Activated T-cell treated with anti-CD3 and anti-CD28 coated beads, Interleukin-2, amount 50 U/mL, for 48 hours (primary cell): ENCODE data around the gene GATM.
"Not testable (repeated sequence)": the region's sequence is repeated elsewhere in the genome, so short reads cannot be mapped to it uniquely, and the experiment has no call there.

ENCODE experiments used
- DNase-seq, 2 experiments: peaks; one replicate each; pipeline ENCODE4 v3.0.0-alpha.2; 2020

GATM gene

DNA sequence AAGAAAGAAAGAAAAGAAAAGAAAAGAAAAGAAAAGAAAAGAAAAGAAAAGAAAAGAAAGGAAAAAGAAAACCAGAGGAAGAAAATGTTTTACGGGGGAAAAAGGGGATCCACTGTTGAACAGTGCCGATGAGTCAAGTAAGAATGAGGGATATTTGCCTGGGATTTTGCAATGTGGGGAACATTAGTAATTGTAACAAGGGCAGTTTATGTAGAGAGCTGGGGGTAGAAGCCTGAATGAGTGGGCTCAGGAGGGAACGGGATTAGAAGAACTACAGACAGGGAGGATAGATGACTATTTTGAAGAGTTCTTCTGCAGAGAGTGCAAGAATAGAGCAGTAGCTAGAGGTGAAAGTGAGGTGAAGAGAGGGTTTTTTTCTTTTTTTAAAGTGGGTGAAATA is 28.7 kb downstream of the GATM start:
- no peak for DNase-seq

DNA sequence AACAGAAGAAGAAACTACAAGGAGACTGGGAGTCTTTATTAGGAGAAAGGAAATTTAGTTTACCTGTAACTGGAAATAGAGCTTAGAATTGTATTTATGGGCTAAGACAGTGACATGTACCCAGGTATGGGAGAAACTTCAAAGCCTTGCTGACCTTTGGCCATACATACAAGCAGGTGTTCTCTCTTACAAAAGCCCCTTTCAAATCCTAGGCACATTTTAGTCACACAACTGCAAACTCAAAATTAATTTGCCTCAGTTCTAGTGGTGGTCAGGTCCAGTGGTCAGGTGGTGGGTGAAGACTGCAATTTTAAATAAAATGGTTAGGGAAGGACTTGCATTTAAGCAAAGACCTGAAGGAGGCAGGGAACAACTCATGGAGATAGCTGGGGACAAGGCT is 30.4 kb downstream of the GATM start:
- DNase-seq = no peak

DNA sequence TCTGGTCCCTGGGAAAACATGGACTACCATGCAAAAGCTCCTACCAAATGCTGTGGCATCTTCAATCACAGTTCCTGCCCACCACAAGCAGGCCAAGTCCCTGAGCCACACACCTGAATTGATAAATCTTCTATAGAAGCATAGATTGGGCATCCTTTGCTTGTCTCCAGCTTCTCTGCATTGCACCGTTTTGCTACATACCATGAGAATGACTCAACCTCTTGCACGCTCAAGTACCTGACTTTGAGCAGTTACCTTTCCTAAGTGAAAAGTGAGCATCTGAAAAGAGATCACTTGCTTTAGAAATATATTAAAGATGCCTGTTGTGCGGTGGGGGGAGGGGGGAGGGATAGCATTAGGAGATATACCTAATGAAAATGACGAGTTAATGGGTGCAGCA is 31.3 kb downstream of the GATM start:
- no peak for DNase-seq

DNA sequence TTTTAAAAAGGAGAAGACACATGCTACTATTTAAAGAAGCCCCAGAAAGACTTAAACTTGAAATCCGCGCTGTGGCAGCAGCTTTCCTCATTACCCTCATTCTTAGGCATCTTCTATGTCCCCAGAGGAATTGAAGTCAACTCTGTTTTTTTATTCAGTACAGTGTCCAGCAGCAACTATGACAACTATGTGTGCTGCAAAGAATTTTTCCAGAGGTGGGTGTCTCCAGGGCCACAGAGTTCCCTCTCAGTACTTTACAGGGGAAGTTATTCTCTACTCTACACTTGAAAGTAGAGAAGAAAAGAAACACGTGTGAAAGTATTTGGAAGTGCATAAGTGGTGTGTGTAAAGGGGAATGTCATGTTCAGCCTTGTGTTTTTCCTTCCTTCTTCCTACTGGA is 32.0 kb downstream of the GATM start:
- no peak for DNase-seq

DNA sequence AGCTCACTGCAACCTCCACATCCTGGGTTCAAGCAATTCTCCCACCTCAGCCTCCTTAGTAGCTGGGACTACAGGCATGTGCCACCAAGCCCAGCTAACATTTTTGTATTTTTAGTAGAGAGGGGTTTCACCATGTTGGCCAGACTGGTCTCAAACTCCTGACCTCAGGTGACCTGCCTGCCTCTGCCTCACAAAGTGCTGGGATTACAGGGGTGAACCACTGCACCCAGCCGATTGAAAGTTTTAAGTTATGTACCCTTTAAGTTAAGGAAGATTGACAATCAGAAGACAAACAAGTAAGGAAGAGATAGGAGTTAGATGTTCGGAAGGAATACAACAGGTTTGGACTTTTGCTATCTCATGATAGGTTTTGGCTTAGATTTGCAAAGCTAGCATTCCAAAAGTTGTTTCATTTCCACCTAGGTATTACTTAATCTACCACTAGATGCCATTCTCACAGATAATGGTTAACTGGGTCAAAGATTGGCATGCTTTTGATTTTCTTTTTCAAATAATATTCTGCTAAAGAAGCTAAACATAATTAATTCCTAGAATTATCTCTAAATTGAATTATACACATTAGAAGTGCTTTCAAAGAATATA is 35.0 kb downstream of the GATM start:
- DNase-seq = no peak

DNA sequence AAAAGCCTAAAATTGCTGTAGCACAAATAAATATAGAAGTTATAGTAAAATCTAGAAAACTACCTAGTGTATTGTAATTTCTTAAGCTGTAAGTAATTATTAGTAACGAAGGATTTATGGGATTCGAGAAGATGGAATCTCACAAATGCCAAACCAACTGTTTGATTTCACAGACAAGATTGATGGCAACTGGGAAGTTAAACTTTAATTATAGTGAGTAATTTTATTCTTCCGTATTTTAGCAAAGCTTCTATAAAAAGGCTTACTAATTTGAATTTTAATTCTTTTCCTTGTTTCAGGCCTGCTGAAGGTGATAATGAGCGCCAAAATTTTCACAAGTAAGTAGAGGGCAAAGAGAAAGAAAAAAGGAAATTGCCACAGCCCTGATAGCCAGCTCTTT is 36.6 kb downstream of the GATM start:
- DNase-seq = no peak

DNA sequence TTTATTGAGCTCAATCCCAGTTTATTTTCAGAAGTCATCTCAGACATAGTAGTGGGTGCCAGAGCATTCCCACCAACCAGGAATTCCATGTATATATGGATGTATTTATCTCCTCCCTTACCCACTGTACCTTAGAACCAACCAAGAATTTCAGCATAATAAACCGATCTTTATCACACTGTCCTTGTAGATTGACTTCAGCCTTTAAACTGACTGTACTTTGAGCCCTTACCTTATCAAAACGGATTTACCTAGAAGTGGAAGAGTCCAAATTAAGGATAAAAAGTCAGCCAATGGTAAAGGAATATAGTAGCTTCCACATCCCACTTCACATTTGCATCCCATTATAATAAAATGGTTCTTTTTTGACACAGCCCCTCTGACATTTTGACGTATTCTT is 37.9 kb downstream of the GATM start:
- DNase-seq = no peak

DNA sequence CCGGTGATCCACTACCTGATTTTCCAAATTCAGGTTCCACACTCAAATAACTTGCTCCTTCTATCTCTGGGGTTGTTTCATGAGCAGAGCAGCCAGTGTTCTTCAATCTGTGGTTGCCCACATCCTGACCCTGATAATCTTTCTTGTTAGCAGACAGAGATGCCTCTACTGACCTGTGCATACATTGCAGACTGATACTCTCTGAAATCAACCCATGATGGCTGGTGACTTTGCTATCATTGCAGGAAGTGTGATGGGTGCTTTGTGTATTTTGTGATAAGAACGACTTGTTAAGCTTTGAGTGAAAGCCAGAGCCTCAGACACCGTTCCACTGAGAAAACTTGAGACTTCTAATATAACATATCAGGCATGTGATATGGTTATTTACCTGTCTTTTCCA is 39.9 kb downstream of the GATM start:
- no peak for DNase-seq

DNA sequence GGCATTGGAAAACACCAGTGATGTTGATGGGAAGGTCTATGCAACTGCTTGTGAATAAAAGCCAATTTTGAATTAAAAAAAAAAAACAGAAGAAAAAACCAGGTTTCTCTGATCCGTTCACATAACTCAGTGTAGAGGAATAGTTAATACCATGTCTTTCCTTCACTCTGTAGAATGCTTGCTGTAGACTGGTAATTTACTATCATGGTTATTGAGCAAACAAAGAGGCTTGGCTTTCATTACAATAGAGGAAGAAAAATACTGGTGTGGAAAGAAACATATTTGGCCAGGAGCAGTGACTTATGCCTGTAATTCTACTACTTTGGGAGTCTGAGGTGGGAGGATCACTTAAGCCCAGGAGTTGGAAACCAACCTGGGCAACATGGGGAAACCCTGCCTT is 41.1 kb downstream of the GATM start:
- DNase-seq = no peak

DNA sequence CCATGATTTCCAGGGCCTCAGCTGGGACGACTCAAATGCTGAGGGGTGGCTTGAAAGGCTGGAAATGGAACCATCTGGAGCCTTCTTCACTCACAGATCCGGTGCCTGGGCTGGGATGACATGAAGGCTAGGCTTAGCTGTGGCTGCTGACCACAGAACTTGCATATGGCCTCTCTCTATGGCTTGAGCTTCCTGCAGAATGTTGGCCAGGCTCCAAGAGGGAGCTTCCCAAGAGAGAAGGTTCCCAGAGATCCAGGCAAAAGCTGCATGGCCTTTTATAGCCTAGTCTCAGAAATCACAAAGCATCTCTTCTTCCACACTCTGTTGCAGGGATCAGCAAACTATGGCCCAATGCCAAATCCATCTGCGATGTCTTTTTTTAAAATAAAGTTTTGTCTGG is 44.8 kb downstream of the GATM start:
- DNase-seq = no peak

DNA sequence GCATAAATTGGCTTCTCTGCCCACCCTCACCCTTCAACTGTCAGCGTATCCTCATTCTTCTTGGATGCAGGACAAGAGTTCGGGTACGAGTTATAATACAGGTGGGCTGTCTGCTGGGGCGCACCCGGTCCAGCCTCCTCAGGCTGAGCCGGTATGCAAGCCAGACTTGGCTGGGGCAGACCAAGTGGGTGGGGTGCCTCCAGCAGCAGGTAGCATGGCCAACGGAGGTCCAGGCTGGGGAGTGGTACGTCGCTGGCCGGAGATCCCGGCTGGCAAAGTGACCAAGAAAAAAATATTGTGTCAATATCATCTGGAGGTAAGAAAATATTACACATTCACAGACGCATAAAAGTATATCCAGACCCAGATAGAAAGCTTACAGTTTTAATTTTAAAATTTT is 45.6 kb downstream of the GATM start:
- no peak for DNase-seq

DNA sequence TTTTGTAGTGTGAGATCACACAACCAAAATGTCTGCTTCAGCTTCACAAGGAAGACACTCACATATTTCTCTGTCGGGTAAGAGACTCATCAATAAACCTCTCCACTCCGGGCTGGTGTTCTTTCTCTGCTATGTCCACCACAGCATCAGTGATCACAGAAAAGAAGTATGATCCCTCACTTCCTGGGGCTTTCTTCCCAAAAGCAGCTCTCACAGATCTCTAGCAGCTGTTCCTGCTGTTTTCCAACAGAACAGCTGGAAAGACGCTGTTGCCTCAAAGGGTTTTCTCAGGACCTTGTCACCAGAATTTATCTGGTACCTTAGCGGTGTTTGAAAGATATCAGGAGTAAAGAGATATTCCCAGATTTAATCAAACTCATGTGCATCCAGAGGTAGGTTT is 46.4 kb downstream of the GATM start:
- no peak for DNase-seq

DNA sequence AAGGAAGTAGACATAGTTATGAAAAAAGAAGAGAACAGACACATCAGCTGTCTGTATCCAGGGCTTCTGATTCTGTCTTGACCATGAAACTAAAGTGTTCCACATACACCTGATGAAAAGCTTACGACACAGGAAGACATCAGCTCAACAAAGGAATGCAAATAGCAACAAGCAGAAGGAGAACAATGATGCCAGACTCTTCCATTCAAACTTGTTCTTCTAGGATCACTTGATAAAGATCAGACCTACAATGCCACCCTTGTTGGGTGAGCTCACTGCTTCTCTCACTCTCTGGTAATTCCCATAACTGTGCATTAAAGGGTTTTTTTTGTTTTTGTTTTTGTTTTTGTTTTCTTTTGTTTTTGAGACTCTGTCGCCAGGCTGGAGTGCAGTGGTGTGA is 49.7 kb downstream of the GATM start:
- DNase-seq = no peak

DNA sequence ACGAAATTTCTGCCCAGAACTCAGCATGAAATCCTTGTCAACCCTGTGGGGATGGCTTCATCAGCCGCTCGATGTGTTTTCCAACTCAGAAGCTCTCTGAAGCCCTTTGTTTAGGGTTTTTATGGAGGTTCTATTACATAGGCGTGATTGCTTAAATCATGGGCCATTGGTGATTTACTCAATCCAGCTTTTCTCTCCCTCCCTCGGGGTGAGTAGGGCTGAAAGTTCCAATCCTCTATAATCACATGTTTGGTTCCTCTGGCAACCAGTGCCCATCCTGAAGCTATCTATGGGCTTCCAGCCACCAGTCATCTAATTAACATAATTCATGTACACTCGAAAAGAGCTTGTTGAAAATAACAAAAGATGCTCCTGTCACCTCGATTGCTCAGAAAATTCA is 51.6 kb downstream of the GATM start:
- DNase-seq = no peak

DNA sequence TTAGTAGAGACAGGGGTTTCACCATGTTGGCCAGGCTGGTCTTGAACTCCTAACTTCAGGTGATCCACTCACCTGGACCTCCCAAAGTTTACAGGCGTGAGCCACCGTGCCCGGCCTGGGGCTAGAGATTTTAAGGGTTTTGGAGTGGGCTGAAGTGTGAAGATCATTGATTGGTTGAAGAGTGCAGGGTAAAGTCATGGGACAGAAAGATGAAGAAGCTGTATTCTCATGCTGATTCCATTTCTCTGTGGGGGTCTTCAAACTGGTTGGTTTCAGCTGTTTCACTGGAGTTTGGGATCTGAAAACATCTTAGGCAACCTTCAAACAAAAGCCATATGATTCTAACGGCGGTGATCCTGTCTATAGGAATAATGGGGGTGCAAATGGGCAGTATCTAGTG is 52.1 kb downstream of the GATM start:
- no peak for DNase-seq

DNA sequence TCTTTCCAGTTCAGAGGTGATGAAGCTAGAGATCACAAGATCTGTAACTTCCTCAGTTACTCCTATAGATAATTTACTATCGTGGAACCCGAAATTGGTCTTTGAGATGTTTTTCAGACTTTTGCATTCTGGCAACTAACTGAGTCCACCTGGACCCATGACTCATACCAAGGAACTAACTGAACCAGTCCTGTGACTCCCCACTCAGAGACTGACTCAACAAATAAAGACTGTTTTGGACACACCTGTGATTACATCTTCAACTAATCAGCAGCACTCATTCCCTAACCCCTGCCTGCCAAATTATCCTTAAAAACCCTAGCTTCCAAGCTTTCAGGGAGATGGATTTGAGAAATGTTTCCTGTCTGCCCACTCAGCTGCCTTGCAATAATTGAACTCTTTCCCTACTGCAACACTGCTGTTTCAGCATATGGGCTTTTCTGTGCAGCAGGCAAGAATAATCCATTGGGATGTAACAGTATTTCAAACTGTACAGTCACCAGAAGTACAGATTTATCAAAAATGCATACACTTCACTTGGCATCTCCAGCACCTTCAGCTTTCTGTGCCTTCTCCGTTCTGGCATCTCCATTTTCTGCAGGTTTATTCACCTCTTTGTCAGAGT is 57.7 kb downstream of the GATM start:
- DNase-seq = no peak

DNA sequence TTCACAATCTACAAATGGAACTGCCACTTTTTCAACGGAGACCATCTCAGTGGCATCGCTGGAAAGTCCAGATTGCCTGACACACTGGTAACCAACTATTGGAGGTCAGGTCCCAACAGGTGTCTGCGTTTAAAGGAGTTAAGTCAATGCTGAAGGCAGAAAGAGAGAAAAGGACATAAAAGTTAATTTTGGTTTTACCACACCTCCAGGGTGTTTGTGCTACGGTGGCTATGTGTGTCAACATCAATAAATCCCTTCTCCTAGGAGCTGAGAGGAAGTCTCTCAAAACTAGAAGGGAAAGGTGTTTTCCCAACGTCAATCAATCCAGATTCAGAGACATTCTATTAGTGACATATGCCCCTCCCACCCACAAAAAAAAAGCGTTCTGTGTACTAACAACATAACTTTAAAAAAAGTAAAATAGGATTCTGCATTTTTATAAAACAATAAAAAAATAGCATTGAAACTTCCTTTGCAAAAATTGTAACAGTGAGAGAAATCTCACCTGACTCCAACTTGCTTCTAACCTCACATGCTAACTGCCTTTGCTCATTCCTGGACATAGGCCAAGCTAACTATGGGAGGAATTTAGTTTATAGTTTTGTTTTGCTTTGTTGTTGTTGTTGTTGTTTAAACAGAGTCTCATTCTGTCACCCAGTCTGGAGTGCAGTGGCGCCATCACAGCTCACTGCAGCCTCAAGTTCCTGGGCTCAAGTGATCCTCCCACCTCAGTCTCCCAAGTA is 58.7 kb downstream of the GATM start:
- DNase-seq = no peak

DNA sequence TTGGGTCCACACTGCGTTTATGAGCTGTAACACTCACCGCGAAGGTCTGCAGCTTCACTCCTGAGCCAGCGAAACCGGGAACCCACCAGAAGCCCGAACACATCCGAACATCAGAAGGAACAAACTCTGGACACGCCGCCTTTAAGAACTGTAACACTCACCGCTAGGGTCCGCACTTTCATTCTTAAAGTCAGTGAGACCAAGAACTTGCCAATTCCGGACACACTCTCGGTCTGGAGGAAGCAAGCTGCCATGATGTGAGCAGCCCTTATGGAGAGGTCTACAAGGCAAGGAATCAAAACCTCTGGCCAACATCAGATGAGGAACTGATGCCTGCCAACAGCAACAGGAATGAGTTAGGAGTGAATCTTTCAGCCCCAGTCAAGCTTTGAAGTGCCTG is 63.4 kb downstream of the GATM start:
- DNase-seq = no peak

DNA sequence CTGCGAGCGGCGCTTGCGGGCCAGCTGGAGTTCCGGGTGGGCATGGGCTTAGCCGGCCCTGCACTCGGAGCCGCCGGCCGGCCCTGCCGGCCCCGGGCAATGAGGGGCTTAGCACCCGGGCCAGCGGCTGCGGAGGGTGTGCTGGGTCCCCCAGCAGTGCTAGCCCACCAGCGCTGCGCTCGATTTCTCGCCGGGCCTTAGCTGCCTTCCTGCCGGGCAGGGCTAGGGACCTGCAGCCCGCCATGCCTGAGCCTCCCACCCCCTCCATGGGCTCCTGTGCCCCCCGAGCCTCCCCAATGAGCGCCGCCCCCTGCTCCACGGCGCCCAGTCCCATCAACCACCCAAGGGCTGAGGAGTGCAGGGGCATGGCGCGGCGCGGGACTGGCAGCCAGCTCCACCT is 64.2 kb downstream of the GATM start:
- DNase-seq = not testable (repeated sequence)
